Gastroesophageal sphincter (tissue), 4 donors: ENCODE measurements around the gene ESAM. TPM values are rescaled to one million over a fixed set of nuclear protein-coding genes. Genes with fewer than 3 reads are reported as not detected.

Source experiments
- ATAC-seq: fragments of 150-250 bp; one replicate; pipeline ENCODE4 v1.9.1; 2016; ENCODE audit warnings: mild to moderate bottlenecking, moderate library complexity
- H3K27ac ChIP-seq, 4 donors: fragments of 200-600 bp; sonication (generic) in 3 of 4; 1 replicate in 3 of 4; 2 replicates in 1 of 4; pipeline ENCODE4 v1.5.1; 2016 to 2019
- H3K27me3 ChIP-seq: fragments of 200-600 bp; sonication (generic); one replicate; pipeline ENCODE4 v1.5.1; 2019
- H3K36me3 ChIP-seq, 2 donors: fragments of 200-600 bp; sonication (generic); one replicate each; pipeline ENCODE4 v1.5.1; 2019; ENCODE audit warnings: control low read depth in 1 of 2
- H3K4me1 ChIP-seq, 3 donors: fragments of 200-600 bp; sonication (generic); 1 replicate in 2 of 3; 2 replicates in 1 of 3; pipeline ENCODE4 v1.5.1; 2016 to 2019; ENCODE audit warnings: control low read depth in 2 of 3
- H3K4me3 ChIP-seq, 2 donors: fragments of 200-600 bp; sonication (generic); one replicate each; pipeline ENCODE4 v1.5.1; 2019; ENCODE audit warnings: mild to moderate bottlenecking in 1 of 2, moderate library complexity in 1 of 2
- H3K9me3 ChIP-seq, 3 donors: fragments of 200-600 bp; sonication (generic); one replicate each; pipeline ENCODE4 v1.5.1; 2017 to 2019; ENCODE audit warnings: control low read depth in 2 of 3
- CTCF ChIP-seq, 4 experiments: fragments of 200-600 bp in 2 of 4; fragments of 450-650 bp in 2 of 4; sonication (generic) in 1 of 4; IDR thresholded peaks; one replicate each; pipeline ENCODE4 v1.5.1; 2017 to 2019; ENCODE audit warnings: antibody characterized with exemption in 4 of 4, mild to moderate bottlenecking in 2 of 4, moderate library complexity in 2 of 4
- EP300 ChIP-seq: sonication (generic); formaldehyde crosslinking; IDR thresholded peaks from one replicate; pipeline ENCODE4 v1.6.1; 2017; ENCODE audit warnings: antibody characterized with exemption, mild to moderate bottlenecking
- POLR2A ChIP-seq, 2 donors: fragments of 450-650 bp; IDR thresholded peaks; one replicate each; pipeline ENCODE4 v1.6.1; 2017; ENCODE audit warnings: antibody characterized with exemption in 2 of 2, mild to moderate bottlenecking in 2 of 2, moderate library complexity in 1 of 2
- POLR2AphosphoS5 ChIP-seq: sonication (generic); formaldehyde crosslinking; IDR thresholded peaks from one replicate; pipeline ENCODE4 v1.6.1; 2017; ENCODE audit warnings: antibody characterized with exemption
- WGBS, 2 donors: methylation state at CpG; one replicate each; pipeline ENCODE4 v1.1.5; 2018; ENCODE audit warnings: low coverage in 1 of 2; 5-methylcytosine and 5-hydroxymethylcytosine counted together
- total RNA-seq, 4 donors: library from RNA; depleted of rRNA; stranded (reverse); fragments of >200 nt; gene quantifications; one replicate each; pipeline ENCODE4 v1.1.0, GENCODE V29; 2016

The ESAM gene
- total RNA-seq, 4 donors from 2014 or later: 9.8 to 38.4 (median 22.4) TPM

DNA sequence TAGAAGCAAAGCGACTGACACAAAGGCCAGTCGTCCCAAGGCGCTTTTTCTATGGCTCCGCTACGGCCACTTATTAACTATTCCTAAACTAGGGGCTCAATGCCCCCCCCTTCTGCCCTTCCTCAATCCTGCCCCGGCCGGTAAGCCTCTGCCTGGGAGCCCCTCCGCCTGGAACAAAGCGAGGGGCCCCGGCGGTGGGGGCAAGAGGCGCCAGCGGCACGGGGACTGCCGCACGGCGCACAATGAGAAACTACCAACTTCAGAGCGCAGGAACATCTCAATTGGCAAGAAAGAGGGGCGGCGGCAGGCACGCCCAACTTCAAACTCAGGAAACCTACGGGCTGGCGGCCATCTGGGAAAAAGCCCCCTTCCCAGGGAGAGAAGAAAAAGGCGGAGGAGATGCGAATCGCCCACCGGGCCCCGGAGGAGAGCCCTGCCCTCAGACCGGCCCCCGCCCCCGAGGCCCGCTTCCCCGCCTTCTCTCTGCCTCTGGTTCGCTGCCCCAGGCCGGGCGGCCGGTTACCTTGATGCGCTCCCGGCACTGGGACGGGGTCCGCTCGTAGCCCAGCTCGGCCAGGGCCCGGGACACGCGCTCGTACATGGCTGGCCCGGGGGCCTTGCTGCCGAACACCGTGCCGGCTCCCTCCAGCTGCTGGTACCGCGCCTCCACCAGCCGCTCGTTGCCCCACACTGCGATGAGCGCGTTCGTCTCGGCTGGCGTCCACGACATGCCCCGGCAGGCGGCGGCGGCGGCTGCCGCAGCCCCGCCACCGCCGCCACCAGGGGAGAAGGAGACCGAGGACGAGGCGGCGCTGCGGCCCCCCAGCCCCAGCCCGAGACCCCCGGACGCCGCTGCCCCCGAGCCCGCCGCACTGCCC lies 37.5 kb upstream of the ESAM start:
- TF ChIP-seq POLR2A (IDR thresholded peaks at IDR 0.05): no peak
- no peak for TF ChIP-seq CTCF (IDR thresholded peaks at IDR 0.05)
- TF ChIP-seq EP300: no peak
- no peak for TF ChIP-seq POLR2AphosphoS5
- H3K4me3 ChIP-seq: peak overlapping the region; percentile 81 to 99
- H3K4me1 ChIP-seq: peaks cover 4 to 47% (median 21%) of the 10 kb centered on the region in 3 donors
- H3K36me3 ChIP-seq: no peaks in the 10 kb centered on the region
- no peaks in the 10 kb centered on the region for H3K9me3 ChIP-seq
- peak overlapping the region; percentile 88 to 99 (median 96) for H3K27ac ChIP-seq
- no peaks in the 10 kb centered on the region for H3K27me3 ChIP-seq
- 0 to 6% methylated on average over 3 to 8 of the region's 83 CpGs for WGBS, 2 donors
- ATAC-seq: peak; percentile 18

DNA sequence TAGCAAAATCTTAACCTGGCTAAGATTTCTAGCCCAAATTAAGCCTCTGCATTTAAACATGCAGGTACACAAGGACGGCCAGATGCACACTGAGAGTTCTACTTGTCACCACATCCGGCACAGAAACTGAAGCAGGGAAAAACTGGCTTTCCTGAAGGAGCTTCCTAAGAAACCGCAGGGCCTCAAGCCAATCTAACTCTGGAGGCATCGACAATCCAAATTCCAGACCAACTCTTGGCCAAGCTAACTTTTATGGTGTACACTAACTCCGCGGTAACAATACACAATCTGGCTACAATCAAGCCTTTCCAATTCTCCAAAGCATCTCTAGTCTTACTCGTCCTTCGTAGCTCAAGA lies 36.9 kb upstream of the ESAM start:
- Histone ChIP-seq H3K4me1 (peaks cover 4 to 47% (median 21%) of the 10 kb centered on the region in 3 donors), H3K36me3 (no peaks in the 10 kb centered on the region), H3K9me3 (no peaks in the 10 kb centered on the region), H3K4me3 (peak overlapping the region; percentile 81 to 99), H3K27me3 (no peaks in the 10 kb centered on the region), H3K27ac (peak overlapping the region in 3 of 4 donors; percentile 95 to 99 (median 97))
- ATAC-seq: no peak
- TF ChIP-seq POLR2AphosphoS5 (no peak), CTCF (IDR thresholded peaks at IDR 0.05) (no peak), EP300 (no peak), POLR2A (IDR thresholded peaks at IDR 0.05) (no peak)
- WGBS, 2 donors: 0 to 2% methylated on average over 8 of the region's 8 CpGs

- WGBS, 2 donors: 69 to 88% methylated on average over 3 of the region's 3 CpGs
- Histone ChIP-seq H3K9me3 (no peaks in the 10 kb centered on the region), H3K36me3 (no peaks in the 10 kb centered on the region), H3K27me3 (no peaks in the 10 kb centered on the region), H3K4me1 (peaks cover 4 to 57% (median 11%) of the 10 kb centered on the region in 3 donors), H3K27ac (no peak overlapping the region), H3K4me3 (no peak overlapping the region)
- TF ChIP-seq POLR2A (IDR thresholded peaks at IDR 0.05): no peak
- no peak for TF ChIP-seq EP300
- TF ChIP-seq CTCF (IDR thresholded peaks at IDR 0.05): no peak
- no peak for TF ChIP-seq POLR2AphosphoS5
- ATAC-seq: no peak
These were observed 34.2 kb upstream of the ESAM start for GRCh38 chr11:124796312-124796711.

- H3K27ac ChIP-seq: no peak overlapping the region
- 77 to 90% methylated on average over 2 of the region's 2 CpGs for WGBS, 2 donors
- peaks cover under 1 to 42% (median 4%) of the 10 kb centered on the region in 3 donors for H3K4me1 ChIP-seq
- TF ChIP-seq CTCF (IDR thresholded peaks at IDR 0.05) (peak; percentile 13 to 60 (median 42)), POLR2AphosphoS5 (no peak)
- no peak for ATAC-seq
- no peak overlapping the region for H3K4me3 ChIP-seq
- no peaks in the 10 kb centered on the region for H3K27me3 ChIP-seq
- no peaks in the 10 kb centered on the region for H3K9me3 ChIP-seq
- no peaks in the 10 kb centered on the region for H3K36me3 ChIP-seq
These were observed 31.6 kb upstream of the ESAM start for GRCh38 chr11:124793466-124794278.
